Psoas muscle (tissue), 8 donors: ENCODE measurements around the gene LSG1. TPM values are rescaled to one million over a fixed set of nuclear protein-coding genes. Genes with fewer than 3 reads are reported as not detected.

Source experiments
- ATAC-seq, 4 donors: fragments of 200-7000 bp; cut with Tn5 transposase; one replicate each; pipeline ENCODE4 v1.9.1; 2020; ENCODE audit warnings: moderate library complexity in 3 of 4, mild to moderate bottlenecking in 2 of 4
- DNase-seq, 2 donors: peaks; one replicate each; pipeline ENCODE4 v3.0.0-alpha.2; 2020
- H3K27ac ChIP-seq: fragments of 200-600 bp; one replicate; pipeline ENCODE4 v1.8.0; 2022
- H3K27me3 ChIP-seq, 3 donors: fragments of 200-600 bp in 1 of 3; one replicate each; pipeline versions ENCODE4 v1.6.1 to v1.8.0; 2013 to 2022; ENCODE audit warnings: low read length in 2 of 3, mild to moderate bottlenecking in 2 of 3, moderate library complexity in 1 of 3; ENCODE audit not compliant: insufficient read depth in 3 of 3
- H3K36me3 ChIP-seq, 2 donors: fragments of 200-600 bp in 1 of 2; one replicate each; pipeline versions ENCODE4 v1.6.1 to v1.8.0; 2013 to 2022; ENCODE audit warnings: low read depth in 1 of 2, mild to moderate bottlenecking in 1 of 2, moderate library complexity in 1 of 2; ENCODE audit not compliant: insufficient read depth in 1 of 2
- H3K4me1 ChIP-seq: fragments of 200-600 bp; one replicate; pipeline ENCODE4 v1.8.0; 2022
- H3K4me3 ChIP-seq: fragments of 200-600 bp; one replicate; pipeline ENCODE4 v1.8.0; 2022; ENCODE audit warnings: mild to moderate bottlenecking
- H3K9me3 ChIP-seq: fragments of 200-600 bp; one replicate; pipeline ENCODE4 v1.8.0; 2022
- WGBS, 3 donors: extraction: QIAGEN DNeasy Blood & Tissue Kit; methylation state at CpG; one replicate each; pipeline versions ENCODE4 v1.1.6 to v1.1.7; 2013; 5-methylcytosine and 5-hydroxymethylcytosine counted together
- intact Hi-C, 2 donors: fragments of 100-400 bp; cut with DNase I; formaldehyde crosslinking; loops; one replicate each; pipeline versions ENCODE4 v1.11.0 to v1.14.2; 2022
- polyA plus RNA-seq, 3 donors: library from polyadenylated mRNA; stranded (reverse); fragments of 200-250 nt; gene quantifications; one replicate each; pipeline ENCODE4 v1.2.3, GENCODE V29; 2013
- total RNA-seq, 4 donors: library from RNA; stranded (reverse); fragmentation: NEBNext Ultra II Directional in 2 of 4; extraction: Animal tissue kit (Norgen Biotek cat#: 25700) in 2 of 4; gene quantifications; one replicate each; pipeline versions ENCODE4 v1.2.1 to v1.2.4, GENCODE V29; 2021 to 2023
- TF ChIP-seq, protein P1 (sequence below): fragments of 200-600 bp; IDR thresholded peaks from one replicate; pipeline ENCODE4 v1.8.0; 2022; ENCODE audit warnings: antibody characterized with exemption
- donor health status: healthy with polysubstance abuse.
- donor health status: DM: no; HTN: no; CAD: no; lungs with moderate emphysema.
- donor health status: Bipolar disorder and iron deficiency.
- donor health status: healthy.
- donor health status: DM: yes; HTN: yes; CAD: no.
- donor health status: DM: no; HTN: no; CAD: no.
- donor health status: DM: no; HTN: no; CAD: no.
- donor health status: DM: yes; HTN: yes; CAD: no.

LSG1 gene
- total and polyA plus RNA-seq, 7 donors = 22.8 to 46.8 (median 29.5) TPM

- peaks cover 27% of the 10 kb centered on the region for H3K4me1 ChIP-seq
- no peak for ATAC-seq
- H3K36me3 ChIP-seq = peaks cover 0 to 2% of the 10 kb centered on the region in 2 donors
- DNase-seq = no peak
- H3K27me3 ChIP-seq = no peaks in the 10 kb centered on the region
- no peak overlapping the region for H3K4me3 ChIP-seq
- no peaks in the 10 kb centered on the region for H3K9me3 ChIP-seq
- intact Hi-C loops = no loop called here
- TF ChIP-seq, protein P1, sequence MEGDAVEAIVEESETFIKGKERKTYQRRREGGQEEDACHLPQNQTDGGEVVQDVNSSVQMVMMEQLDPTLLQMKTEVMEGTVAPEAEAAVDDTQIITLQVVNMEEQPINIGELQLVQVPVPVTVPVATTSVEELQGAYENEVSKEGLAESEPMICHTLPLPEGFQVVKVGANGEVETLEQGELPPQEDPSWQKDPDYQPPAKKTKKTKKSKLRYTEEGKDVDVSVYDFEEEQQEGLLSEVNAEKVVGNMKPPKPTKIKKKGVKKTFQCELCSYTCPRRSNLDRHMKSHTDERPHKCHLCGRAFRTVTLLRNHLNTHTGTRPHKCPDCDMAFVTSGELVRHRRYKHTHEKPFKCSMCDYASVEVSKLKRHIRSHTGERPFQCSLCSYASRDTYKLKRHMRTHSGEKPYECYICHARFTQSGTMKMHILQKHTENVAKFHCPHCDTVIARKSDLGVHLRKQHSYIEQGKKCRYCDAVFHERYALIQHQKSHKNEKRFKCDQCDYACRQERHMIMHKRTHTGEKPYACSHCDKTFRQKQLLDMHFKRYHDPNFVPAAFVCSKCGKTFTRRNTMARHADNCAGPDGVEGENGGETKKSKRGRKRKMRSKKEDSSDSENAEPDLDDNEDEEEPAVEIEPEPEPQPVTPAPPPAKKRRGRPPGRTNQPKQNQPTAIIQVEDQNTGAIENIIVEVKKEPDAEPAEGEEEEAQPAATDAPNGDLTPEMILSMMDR = no peak
- 41 to 50% (median 45%) methylated on average over 12 of the region's 12 CpGs for WGBS, 3 donors
- no peak overlapping the region for H3K27ac ChIP-seq
Observed at GRCh38 chr3:194675081-194675640, 3.2 kb upstream of the LSG1 start.

GRCh38 chr3:194673761-194674160 lies 1.8 kb upstream of the LSG1 start:
- intact Hi-C loops = loop anchor here in 1 of 2 donors (5.0 kb wide), 1 partner anchor 859 kb away; no protein-coding TSS in a partner anchor
- no peaks in the 10 kb centered on the region for H3K9me3 ChIP-seq
- H3K36me3 ChIP-seq = peaks cover 0 to 15% of the 10 kb centered on the region in 2 donors
- 52 to 65% (median 63%) methylated on average over 3 of the region's 3 CpGs for WGBS, 3 donors
- TF ChIP-seq, protein P1 = no peak
- H3K4me3 ChIP-seq = no peak overlapping the region
- no peak for ATAC-seq
- H3K27me3 ChIP-seq = no peaks in the 10 kb centered on the region
- H3K27ac ChIP-seq = peak overlapping the region; percentile 84
- H3K4me1 ChIP-seq = peaks cover 29% of the 10 kb centered on the region
- DNase-seq = no peak

DNA sequence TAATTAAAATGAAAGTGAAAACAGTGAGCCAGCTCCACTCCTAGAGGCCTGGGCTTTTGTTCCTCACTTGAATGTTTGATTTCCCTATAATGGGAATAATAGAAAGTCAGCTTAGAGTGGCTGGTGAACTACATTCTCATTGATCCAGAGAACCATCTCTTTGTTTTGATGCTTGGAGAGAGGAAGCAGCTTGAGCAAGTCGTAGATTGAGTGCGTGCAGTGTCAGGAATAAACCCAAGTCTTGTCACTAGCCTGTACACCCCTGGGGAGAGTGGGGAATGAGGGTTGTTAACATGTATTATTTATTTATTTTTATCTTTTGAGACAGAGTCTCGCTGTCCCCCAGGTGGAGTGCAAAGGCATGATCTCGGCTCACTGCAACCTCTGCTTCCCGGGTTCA lies 885 bp upstream of the LSG1 start:
- Histone ChIP-seq H3K27me3 (no peaks in the 10 kb centered on the region), H3K4me1 (peaks cover 29% of the 10 kb centered on the region), H3K9me3 (no peaks in the 10 kb centered on the region), H3K4me3 (peak overlapping the region; percentile 83), H3K36me3 (peaks cover 2 to 24% of the 10 kb centered on the region in 2 donors), H3K27ac (peak overlapping the region; percentile 84)
- TF ChIP-seq, protein P1 = no peak
- WGBS, 3 donors = 43 to 58% (median 44%) methylated on average over 5 of the region's 5 CpGs
- DNase-seq (no peak), ATAC-seq (peak in 2 of 4 donors; percentile 14 to 16)
- intact Hi-C loops = loop anchor here in 1 of 2 donors (5.0 kb wide), 1 partner anchor 859 kb away; no protein-coding TSS in a partner anchor

DNA sequence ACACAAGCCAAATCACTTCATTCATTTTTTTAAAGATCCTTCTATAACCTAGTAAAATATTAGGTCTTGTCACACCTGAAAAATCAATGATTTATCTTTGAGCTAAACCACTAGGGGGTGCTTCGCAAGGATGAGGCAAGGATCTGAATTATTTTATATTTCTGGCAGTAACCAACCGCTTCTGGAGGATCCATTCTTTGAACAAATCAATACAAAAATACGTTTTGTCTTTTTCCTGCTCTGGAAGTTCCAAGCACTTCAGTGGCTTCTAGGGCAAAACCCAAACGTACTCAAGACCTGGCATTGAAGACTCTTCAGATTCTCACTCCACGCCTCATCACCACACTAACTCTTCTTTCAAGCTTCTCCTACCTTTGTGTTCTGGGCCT lies 486 bp downstream of the LSG1 start:
- 0 to 1% (median 1%) methylated on average over 5 of the region's 5 CpGs for WGBS, 3 donors

More for the DNA sequence above, 486 bp downstream of the LSG1 start:
- intact Hi-C loops = loop anchor here in 1 of 2 donors (5.0 kb wide), 1 partner anchor 861 kb away; no protein-coding TSS in a partner anchor
- H3K4me1 ChIP-seq = peaks cover 29% of the 10 kb centered on the region
- TF ChIP-seq, protein P1 = peak; percentile 49
- H3K27me3 ChIP-seq = no peaks in the 10 kb centered on the region
- H3K4me3 ChIP-seq = peak overlapping the region; percentile 83
- H3K9me3 ChIP-seq = no peaks in the 10 kb centered on the region
- peak overlapping the region; percentile 84 for H3K27ac ChIP-seq
- H3K36me3 ChIP-seq = peaks cover 2 to 30% of the 10 kb centered on the region in 2 donors
- ATAC-seq = peak in 2 of 4 donors; percentile 3 to 33
- no peak for DNase-seq
